Islet of Langerhans (tissue), 1 donor: ENCODE measurements around the gene GPR15.
"Not testable (repeated sequence)": the region's sequence is repeated elsewhere in the genome, so short reads cannot be mapped to it uniquely, and the experiment has no call there.

Experiments used
- FAIRE-seq: peaks from one replicate; lab custom pipeline; 2011; peaks lifted over from hg19 to GRCh38; lab: Jason Lieb, UNC

Gene GPR15

GRCh38 chr3:98558100-98558827, 26.5 kb downstream of the GPR15 start:
- no peak for FAIRE-seq

- not testable (repeated sequence) for FAIRE-seq
These were observed 28.0 kb downstream of the GPR15 start for GRCh38 chr3:98559769-98560168.

- no peak for FAIRE-seq
These were observed 29.1 kb downstream of the GPR15 start for GRCh38 chr3:98560911-98561310.

GRCh38 chr3:98561727-98562521, 30.1 kb downstream of the GPR15 start:
- FAIRE-seq, result no peak

- no peak for FAIRE-seq
These were observed 32.0 kb downstream of the GPR15 start for GRCh38 chr3:98563661-98564281.

- FAIRE-seq, result no peak
These were observed 32.7 kb downstream of the GPR15 start for GRCh38 chr3:98564282-98565005.

GRCh38 chr3:98565237-98565643, 33.5 kb downstream of the GPR15 start:
- no peak for FAIRE-seq

- no peak for FAIRE-seq
These were observed 34.1 kb downstream of the GPR15 start for GRCh38 chr3:98565843-98566242.

- no peak for FAIRE-seq
These were observed 36.0 kb downstream of the GPR15 start for GRCh38 chr3:98567666-98568270.

GRCh38 chr3:98568402-98568801, 36.6 kb downstream of the GPR15 start:
- FAIRE-seq, result no peak

- FAIRE-seq, result no peak
These were observed 41.5 kb downstream of the GPR15 start for GRCh38 chr3:98573181-98573728.

GRCh38 chr3:98574132-98574531, 42.4 kb downstream of the GPR15 start:
- no peak for FAIRE-seq

- no peak for FAIRE-seq
These were observed 45.6 kb downstream of the GPR15 start for GRCh38 chr3:98577178-98577895.

- FAIRE-seq, result no peak
These were observed 48.9 kb downstream of the GPR15 start for GRCh38 chr3:98580401-98581386.

GRCh38 chr3:98581474-98581873, 49.7 kb downstream of the GPR15 start:
- FAIRE-seq, result no peak

GRCh38 chr3:98582042-98582441, 50.3 kb downstream of the GPR15 start:
- FAIRE-seq, result no peak

- FAIRE-seq, result no peak
These were observed 52.0 kb downstream of the GPR15 start for GRCh38 chr3:98583766-98584165.
